GM10266 (cell line): ENCODE measurements around the gene SLC27A3.

Experiments
- DNase-seq: peaks from one replicate; pipeline ENCODE4 v3.0.0; 2012; ENCODE audit errors: extremely low spot score
- TF ChIP-seq, protein P1 (sequence below): IDR thresholded peaks from 2 replicates; pipeline ENCODE4 v1.5.1; 2012; ENCODE audit warnings: mild to moderate bottlenecking, low read depth; ENCODE audit not compliant: control insufficient read depth, insufficient read depth; ENCODE audit errors: missing control alignments

SLC27A3 gene, protein sequence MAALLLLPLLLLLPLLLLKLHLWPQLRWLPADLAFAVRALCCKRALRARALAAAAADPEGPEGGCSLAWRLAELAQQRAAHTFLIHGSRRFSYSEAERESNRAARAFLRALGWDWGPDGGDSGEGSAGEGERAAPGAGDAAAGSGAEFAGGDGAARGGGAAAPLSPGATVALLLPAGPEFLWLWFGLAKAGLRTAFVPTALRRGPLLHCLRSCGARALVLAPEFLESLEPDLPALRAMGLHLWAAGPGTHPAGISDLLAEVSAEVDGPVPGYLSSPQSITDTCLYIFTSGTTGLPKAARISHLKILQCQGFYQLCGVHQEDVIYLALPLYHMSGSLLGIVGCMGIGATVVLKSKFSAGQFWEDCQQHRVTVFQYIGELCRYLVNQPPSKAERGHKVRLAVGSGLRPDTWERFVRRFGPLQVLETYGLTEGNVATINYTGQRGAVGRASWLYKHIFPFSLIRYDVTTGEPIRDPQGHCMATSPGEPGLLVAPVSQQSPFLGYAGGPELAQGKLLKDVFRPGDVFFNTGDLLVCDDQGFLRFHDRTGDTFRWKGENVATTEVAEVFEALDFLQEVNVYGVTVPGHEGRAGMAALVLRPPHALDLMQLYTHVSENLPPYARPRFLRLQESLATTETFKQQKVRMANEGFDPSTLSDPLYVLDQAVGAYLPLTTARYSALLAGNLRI

DNA sequence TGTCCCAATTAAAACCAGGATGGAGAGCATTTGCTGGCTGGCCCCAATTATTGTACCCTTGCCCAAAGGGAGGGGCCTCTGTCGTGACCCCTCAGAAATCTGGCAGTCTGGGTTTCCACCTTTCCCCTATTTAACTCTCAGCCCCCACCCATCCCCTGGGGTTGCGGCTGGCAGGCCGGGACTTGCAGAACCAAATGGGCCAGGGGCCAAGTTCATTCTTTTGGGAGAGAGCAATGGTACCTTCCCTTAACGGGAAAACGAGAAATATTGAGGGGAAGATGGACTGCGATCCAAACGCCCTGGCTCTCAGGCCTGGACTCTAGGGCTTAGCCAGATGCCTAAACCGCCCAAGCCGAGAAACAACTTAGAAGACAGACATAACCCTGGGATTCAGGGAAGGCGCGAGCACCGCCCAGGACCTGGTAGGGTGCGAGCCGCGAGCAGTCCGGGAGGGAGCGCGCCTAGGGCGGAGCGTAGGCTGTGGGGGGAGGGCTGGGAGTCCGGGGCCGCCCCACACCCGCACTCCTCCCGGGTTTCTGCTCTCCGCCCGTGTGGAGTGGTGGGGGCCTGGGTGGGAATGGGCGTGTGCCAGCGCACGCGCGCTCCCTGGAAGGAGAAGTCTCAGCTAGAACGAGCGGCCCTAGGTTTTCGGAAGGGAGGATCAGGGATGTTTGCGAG is at the start of gene SLC27A3:
TSS of gene SLC27A3 (plus strand) at position 628 of the 678 bp plus-strand sequence. CDS start 91 bp downstream, outside the sequence.
- DNase-seq = no peak
- TF ChIP-seq, protein P1, sequence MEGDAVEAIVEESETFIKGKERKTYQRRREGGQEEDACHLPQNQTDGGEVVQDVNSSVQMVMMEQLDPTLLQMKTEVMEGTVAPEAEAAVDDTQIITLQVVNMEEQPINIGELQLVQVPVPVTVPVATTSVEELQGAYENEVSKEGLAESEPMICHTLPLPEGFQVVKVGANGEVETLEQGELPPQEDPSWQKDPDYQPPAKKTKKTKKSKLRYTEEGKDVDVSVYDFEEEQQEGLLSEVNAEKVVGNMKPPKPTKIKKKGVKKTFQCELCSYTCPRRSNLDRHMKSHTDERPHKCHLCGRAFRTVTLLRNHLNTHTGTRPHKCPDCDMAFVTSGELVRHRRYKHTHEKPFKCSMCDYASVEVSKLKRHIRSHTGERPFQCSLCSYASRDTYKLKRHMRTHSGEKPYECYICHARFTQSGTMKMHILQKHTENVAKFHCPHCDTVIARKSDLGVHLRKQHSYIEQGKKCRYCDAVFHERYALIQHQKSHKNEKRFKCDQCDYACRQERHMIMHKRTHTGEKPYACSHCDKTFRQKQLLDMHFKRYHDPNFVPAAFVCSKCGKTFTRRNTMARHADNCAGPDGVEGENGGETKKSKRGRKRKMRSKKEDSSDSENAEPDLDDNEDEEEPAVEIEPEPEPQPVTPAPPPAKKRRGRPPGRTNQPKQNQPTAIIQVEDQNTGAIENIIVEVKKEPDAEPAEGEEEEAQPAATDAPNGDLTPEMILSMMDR = no peak

DNA sequence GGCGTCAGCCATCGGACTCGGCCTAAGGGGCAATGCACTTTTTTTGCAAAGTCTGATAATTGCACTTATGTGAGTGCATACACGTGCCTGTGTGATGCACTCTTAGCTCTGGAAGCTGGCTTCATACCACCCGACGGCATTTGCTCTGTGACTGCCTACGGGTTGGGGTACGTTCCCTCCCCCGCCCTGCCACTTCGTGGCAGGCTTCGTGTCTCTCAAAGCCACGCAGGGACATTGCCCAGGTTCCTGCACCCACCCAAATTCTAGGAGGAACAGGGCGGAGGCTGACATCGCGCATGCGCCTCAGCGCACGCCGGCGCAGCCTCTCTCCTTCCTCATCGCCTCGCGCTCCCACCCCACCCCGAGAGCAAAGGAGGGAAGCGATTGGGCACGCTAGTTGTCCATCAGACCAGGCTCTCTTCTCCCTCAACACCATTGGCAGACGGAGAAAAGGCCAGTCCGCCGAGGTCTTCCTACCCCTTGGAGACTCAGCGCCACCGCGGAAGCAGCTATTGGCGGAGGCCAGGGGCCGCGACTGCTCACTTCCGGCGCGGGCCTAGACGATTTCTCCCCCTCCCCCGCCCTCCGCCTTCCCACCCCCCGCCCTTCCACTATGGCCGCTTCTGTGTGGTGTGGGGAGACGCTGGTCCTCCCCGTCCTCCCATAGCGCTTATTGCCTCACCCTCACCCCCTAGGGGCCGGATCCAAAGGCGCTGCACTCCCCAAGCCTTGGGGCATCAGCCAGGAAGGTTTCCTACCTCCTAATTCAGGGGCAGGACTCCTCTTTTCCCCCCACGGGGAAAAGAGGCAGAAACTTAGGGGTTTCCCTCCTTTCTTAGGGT is 47.5 kb upstream of the SLC27A3 start, which contains the start of gene INTS3:
TSS of gene INTS3 (plus strand) at position 588 of the 842 bp plus-strand sequence. CDS start 585 bp downstream, outside the sequence.
- TF ChIP-seq, protein P1 = no peak
- peak; percentile 96 for DNase-seq

DNA sequence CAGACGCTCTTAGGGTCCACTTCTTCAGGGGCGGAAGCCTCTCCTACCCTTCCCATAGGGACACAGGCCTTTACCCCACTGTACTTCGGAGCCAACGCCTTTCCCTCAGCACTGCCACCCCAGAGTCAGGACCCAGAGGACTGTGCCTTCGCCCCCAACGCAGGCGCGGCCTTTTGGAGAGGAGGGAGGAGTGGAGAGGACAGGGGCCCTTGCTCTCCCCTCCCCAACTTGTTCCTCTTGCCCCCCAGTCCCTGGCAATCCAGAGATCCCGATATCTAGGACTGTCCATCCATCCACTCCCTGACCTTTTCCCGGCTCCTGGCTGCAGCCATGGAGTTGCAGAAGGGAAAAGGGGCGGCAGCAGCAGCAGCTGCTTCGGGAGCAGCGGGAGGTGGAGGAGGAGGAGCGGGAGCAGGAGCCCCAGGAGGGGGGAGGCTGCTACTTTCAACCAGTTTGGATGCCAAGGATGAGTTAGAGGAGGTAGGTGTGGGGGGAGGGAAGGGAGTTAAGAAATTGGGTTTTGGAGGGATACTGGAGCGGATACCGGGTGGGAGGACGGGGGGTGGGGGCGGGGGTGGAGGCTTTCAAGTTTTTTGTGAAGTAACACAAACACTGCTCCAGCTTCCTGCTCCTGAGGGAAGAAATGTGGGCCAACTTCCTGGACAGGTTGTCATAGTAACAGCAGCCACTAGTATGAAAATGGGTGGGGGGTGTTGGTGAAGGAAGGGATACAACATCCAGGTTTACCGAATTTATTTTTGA is 46.7 kb upstream of the SLC27A3 start:
- TF ChIP-seq, protein P1 = no peak
- DNase-seq = no peak

DNA sequence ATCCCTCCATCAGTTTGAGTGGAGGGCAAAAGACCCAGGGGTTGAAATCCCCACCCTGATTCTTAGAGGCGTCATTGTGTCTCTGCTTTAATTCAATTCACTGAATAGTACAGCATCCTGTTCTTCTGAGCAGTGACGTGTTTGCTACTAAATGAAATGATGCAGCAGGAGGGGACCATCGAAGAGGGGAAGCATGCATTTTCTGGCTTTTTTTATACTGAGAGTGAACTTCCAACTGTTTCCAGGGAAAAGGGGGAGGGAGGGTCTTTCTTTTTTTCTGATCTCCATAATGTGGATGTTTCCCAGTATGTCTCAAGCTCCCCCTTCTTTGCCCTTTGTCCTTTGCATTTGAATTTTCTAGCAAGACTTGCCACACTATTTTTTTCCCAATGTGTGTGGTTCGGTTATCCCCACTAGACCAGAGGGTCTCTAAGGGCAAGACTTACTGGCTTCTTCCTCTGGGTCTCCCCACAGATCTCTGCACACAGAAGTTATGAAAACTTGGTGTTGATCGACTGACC is 44.7 kb upstream of the SLC27A3 start:
- DNase-seq = no peak
- TF ChIP-seq, protein P1 = no peak

DNA sequence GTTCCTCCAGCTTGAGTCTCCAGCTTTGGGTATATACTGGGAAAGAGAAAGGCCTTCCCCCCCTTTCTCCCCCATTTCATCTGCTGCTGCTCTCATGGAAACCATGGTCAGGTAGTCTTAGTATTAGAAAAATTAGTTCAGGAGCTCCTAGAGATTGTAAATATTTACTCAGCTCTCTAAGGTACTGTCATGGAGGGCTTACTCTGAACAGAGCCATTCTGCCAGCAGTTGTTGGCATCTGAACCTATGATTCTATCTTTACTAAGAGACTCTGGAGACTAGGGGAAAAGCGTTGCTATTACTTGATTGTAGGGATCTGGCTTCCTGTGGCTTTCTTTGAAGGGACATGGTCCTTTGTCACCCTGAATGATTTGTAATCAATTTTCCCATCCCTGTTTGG is 41.2 kb upstream of the SLC27A3 start:
- no peak for DNase-seq
- TF ChIP-seq, protein P1 = no peak

DNA sequence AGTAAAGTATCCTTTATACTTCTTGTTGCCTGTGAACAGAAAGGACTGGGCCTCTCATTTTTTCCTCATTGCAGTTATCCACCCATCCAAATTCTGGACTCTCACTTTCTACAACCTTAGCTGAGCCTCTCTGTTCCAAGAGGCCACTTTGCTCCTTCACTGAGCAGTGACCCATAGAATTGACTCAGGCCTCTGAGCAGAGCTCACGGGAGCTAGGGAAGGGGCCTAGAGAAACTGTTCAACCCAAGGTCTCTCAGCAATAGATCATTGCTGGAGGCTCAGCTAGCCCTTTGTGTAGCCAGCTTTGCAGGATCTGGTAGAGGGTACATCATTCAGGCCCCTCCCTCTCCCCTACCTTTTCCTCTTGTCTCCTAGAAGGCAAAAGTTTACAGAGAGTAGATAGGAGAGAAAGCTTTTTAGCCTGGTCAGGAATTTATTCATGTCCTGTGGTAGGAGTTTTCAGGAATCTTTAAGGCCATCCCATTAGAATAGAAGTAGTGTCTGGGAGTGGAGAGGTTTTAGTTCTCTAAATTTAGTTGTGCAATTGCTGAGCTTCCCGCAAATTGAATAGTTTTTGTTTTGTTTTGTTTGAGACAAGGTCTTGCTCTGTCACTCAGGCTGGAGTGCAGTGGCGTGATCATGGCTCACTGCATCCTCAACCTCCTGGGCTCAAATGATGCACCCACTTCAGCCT is 40.7 kb upstream of the SLC27A3 start:
- TF ChIP-seq, protein P1 = no peak
- no peak for DNase-seq
